WTC11 (cell line): ENCODE data around the gene TBCEL.

Experiments
- ATF3 ChIP-seq: sonication (generic); formaldehyde crosslinking; conservative IDR thresholded peaks from 2 replicates; pipeline ENCODE4 v1.8.1; 2022; ENCODE audit warnings: mild to moderate bottlenecking, missing genetic modification reagents
- CTCF ChIP-seq: fragments of 200-600 bp; IDR thresholded peaks from 2 replicates; pipeline ENCODE4 v1.8.0; 2022; ENCODE audit warnings: antibody characterized with exemption
- E2F4 ChIP-seq: sonication (generic); formaldehyde crosslinking; IDR thresholded peaks from 2 replicates; pipeline ENCODE4 v1.8.1; 2022; ENCODE audit warnings: low read depth, mild to moderate bottlenecking, moderate library complexity, missing genetic modification reagents, borderline replicate concordance
- ESRRA ChIP-seq: sonication (generic); formaldehyde crosslinking; IDR thresholded peaks from 2 replicates; pipeline ENCODE4 v1.8.1; 2022; ENCODE audit warnings: mild to moderate bottlenecking, missing genetic modification reagents, borderline replicate concordance
- FOXP1 ChIP-seq: sonication (generic); formaldehyde crosslinking; IDR thresholded peaks from 2 replicates; pipeline ENCODE4 v1.8.0; 2022; ENCODE audit warnings: missing genetic modification reagents, mild to moderate bottlenecking, moderate library complexity, borderline replicate concordance
- GABPB1 ChIP-seq: sonication (generic); formaldehyde crosslinking; IDR thresholded peaks from 2 replicates; pipeline ENCODE4 v1.8.1; 2023; ENCODE audit warnings: mild to moderate bottlenecking, missing genetic modification reagents
- MAX ChIP-seq: sonication (generic); formaldehyde crosslinking; IDR thresholded peaks from 2 replicates; pipeline ENCODE4 v1.8.0; 2022; ENCODE audit warnings: mild to moderate bottlenecking, missing genetic modification reagents
- NR2C2 ChIP-seq: sonication (generic); formaldehyde crosslinking; IDR thresholded peaks from 2 replicates; pipeline ENCODE4 v1.8.0; 2022; ENCODE audit warnings: mild to moderate bottlenecking, missing genetic modification reagents
- PRDM15 ChIP-seq: sonication (generic); formaldehyde crosslinking; IDR thresholded peaks from 2 replicates; pipeline ENCODE4 v1.8.0; 2022; ENCODE audit warnings: missing genetic modification reagents
- SP1 ChIP-seq: sonication (generic); formaldehyde crosslinking; conservative IDR thresholded peaks from 2 replicates; pipeline ENCODE4 v1.8.1; 2022; ENCODE audit warnings: missing genetic modification reagents
- TEAD1 ChIP-seq: sonication (generic); formaldehyde crosslinking; IDR thresholded peaks from 2 replicates; pipeline ENCODE4 v1.8.0; 2022; ENCODE audit warnings: mild to moderate bottlenecking, missing genetic modification reagents
- ZBTB43 ChIP-seq: sonication (generic); formaldehyde crosslinking; IDR thresholded peaks from 2 replicates; pipeline ENCODE4 v1.8.1; 2023; ENCODE audit warnings: mild to moderate bottlenecking, missing genetic modification reagents

GRCh38 chr11:121031167-121031566, 7.3 kb downstream of the TBCEL start:
- TF ChIP-seq ZBTB43 (CRISPR knock-in tag), result no peak
- TF ChIP-seq CTCF, result no peak
- no peak for TF ChIP-seq GABPB1
- TF ChIP-seq ATF3 (CRISPR knock-in tag), result no peak
- no peak for TF ChIP-seq TEAD1 (CRISPR knock-in tag)
- TF ChIP-seq ESRRA (CRISPR knock-in tag), result no peak
- no peak for TF ChIP-seq E2F4 (CRISPR knock-in tag)
- no peak for TF ChIP-seq SP1
- TF ChIP-seq NR2C2, result no peak
- TF ChIP-seq FOXP1, result no peak
- no peak for TF ChIP-seq PRDM15
- TF ChIP-seq MAX (CRISPR knock-in tag), result no peak
